Mammary epithelial cell (primary cell): ENCODE results near the gene SORCS3.

Experiments used
- EZH2 ChIP-seq: IDR thresholded peaks from 2 replicates; pipeline ENCODE4 v1.6.1; 2012; ENCODE audit warnings: low read length, inconsistent platforms, borderline replicate concordance
- TF ChIP-seq, protein P1 (sequence below), 2 donors: IDR thresholded peaks in 1 of 2; conservative IDR thresholded peaks in 1 of 2; 2 replicates each; pipeline ENCODE4 v1.5.1; 2011 to 2012; ENCODE audit warnings: inconsistent platforms in 2 of 2, low read length in 2 of 2, mild to moderate bottlenecking in 2 of 2, control low read depth in 1 of 2, low read depth in 1 of 2; ENCODE audit not compliant: insufficient read depth in 1 of 2; ENCODE audit errors: extremely low read depth in 1 of 2

GRCh38 chr10:105150259-105150880 is 509.3 kb downstream of the SORCS3 start:
- TF ChIP-seq, protein P1, sequence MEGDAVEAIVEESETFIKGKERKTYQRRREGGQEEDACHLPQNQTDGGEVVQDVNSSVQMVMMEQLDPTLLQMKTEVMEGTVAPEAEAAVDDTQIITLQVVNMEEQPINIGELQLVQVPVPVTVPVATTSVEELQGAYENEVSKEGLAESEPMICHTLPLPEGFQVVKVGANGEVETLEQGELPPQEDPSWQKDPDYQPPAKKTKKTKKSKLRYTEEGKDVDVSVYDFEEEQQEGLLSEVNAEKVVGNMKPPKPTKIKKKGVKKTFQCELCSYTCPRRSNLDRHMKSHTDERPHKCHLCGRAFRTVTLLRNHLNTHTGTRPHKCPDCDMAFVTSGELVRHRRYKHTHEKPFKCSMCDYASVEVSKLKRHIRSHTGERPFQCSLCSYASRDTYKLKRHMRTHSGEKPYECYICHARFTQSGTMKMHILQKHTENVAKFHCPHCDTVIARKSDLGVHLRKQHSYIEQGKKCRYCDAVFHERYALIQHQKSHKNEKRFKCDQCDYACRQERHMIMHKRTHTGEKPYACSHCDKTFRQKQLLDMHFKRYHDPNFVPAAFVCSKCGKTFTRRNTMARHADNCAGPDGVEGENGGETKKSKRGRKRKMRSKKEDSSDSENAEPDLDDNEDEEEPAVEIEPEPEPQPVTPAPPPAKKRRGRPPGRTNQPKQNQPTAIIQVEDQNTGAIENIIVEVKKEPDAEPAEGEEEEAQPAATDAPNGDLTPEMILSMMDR (conservative IDR thresholded peaks at IDR 0.05 in 1 of 2, IDR thresholded peaks at IDR 0.05 in 1 of 2; ENCODE audit: extremely low read depth in 1 of 2, insufficient read depth in 1 of 2, low read depth in 1 of 2, low read length in 2 of 2): no peak
- no peak for TF ChIP-seq EZH2
